ENCODE measurements around the gene PSMB10. TPM values are rescaled to one million over a fixed set of nuclear protein-coding genes. Genes with fewer than 3 reads are reported as not detected.

Gene PSMB10
- total RNA-seq, 1 experiment from 2014 or later: 24.5 TPM

DNA sequence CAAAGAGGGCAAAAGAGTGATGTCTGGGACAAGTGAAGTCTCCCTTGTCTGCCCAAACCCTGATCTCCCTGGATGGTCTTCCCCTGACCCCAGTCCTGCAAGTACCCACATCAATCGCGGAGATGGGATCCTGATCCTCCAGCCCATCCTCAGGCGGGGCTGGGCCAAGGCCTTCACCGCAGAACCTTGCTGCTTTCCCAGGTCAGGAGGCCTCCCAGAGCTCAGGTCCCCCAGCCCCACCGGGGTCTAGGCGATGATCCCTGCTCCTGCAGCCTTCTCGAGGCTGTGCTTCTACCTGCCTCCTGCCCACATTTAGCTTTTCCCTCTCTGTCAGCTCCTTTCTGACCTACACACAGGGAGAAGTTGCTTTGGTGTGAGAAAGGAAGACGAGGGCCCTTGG lies 25.5 kb upstream of the PSMB10 start:
- Histone ChIP-seq H3K4me1 (ENCODE audit: insufficient read depth, low read length) (peaks cover 3% of the 10 kb centered on the region; the same call in 1 of the 2 replicates), H3K23me2 (ENCODE audit: insufficient read length, low read depth, low read length, poor library complexity, severe bottlenecking) (no peaks in the 10 kb centered on the region), H4K91ac (ENCODE audit: insufficient read length, low read depth, low read length) (no peak overlapping the region), H3K56ac (ENCODE audit: insufficient read length, low read depth, low read length) (no peak overlapping the region), H4K5ac (ENCODE audit: insufficient read length, low read depth, low read length) (no peak overlapping the region), H2AFZ (ENCODE audit: low read length) (no peak overlapping the region), H3K9ac (ENCODE audit: extremely low read depth, insufficient read length, low read length) (no peak overlapping the region), H4K8ac (replicated peaks; ENCODE audit: insufficient read length, low read depth, low read length) (no peak overlapping the region), H4K20me1 (ENCODE audit: control insufficient read depth, insufficient read depth, insufficient read length) (peaks cover 3% of the 10 kb centered on the region), H3K79me1 (ENCODE audit: insufficient read depth, low read depth, low read length, poor library complexity, severe bottlenecking) (peaks cover 4% of the 10 kb centered on the region), H3T11ph (ENCODE audit: low read length) (no peak overlapping the region), H2AK5ac (ENCODE audit: insufficient read length, low read length) (no peak overlapping the region), H3K4me2 (ENCODE audit: insufficient read depth, insufficient read length, low read length) (no peak overlapping the region), H3K27me3 (ENCODE audit: insufficient read depth, low read length) (no peaks in the 10 kb centered on the region), H3K9me3 (ENCODE audit: control insufficient read depth, low read depth, low read length) (no peaks in the 10 kb centered on the region), H2BK5ac (ENCODE audit: insufficient read length, low read length) (no peak overlapping the region), H3K4ac (ENCODE audit: low read depth, low read length) (no peak overlapping the region), H3K27ac (ENCODE audit: insufficient read length, low read depth, low read length) (no peak overlapping the region), H3K79me2 (ENCODE audit: insufficient read depth, low read length) (no peaks in the 10 kb centered on the region; the same call in 1 of the 2 replicates), H2BK20ac (ENCODE audit: low read depth, low read length, poor library complexity, severe bottlenecking) (no peak overlapping the region), H2BK15ac (ENCODE audit: low read depth, low read length) (no peak overlapping the region), H3K14ac (ENCODE audit: insufficient read depth, low read length) (no peak overlapping the region), H3K23ac (ENCODE audit: insufficient read length, low read depth, low read length) (no peak overlapping the region), H2BK12ac (ENCODE audit: insufficient read length, low read depth, low read length) (no peak overlapping the region), H2BK120ac (ENCODE audit: low read depth, low read length, poor library complexity, severe bottlenecking) (no peak overlapping the region), H3K18ac (ENCODE audit: insufficient read length, low read depth, low read length) (no peak overlapping the region)
- TF ChIP-seq, protein P1, sequence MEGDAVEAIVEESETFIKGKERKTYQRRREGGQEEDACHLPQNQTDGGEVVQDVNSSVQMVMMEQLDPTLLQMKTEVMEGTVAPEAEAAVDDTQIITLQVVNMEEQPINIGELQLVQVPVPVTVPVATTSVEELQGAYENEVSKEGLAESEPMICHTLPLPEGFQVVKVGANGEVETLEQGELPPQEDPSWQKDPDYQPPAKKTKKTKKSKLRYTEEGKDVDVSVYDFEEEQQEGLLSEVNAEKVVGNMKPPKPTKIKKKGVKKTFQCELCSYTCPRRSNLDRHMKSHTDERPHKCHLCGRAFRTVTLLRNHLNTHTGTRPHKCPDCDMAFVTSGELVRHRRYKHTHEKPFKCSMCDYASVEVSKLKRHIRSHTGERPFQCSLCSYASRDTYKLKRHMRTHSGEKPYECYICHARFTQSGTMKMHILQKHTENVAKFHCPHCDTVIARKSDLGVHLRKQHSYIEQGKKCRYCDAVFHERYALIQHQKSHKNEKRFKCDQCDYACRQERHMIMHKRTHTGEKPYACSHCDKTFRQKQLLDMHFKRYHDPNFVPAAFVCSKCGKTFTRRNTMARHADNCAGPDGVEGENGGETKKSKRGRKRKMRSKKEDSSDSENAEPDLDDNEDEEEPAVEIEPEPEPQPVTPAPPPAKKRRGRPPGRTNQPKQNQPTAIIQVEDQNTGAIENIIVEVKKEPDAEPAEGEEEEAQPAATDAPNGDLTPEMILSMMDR (conservative IDR thresholded peaks at IDR 0.05): no peak
- Mint-ChIP-seq H3K9me3 (no peaks in the 10 kb centered on the region), H3K27ac (0 out of 7 replicates have a peak overlapping the region, but pooled peaks of 1 of the 3 experiments have one; percentile 22), H3K4me1 (peaks cover 23 to 30% of the 10 kb centered on the region in 2 experiments), H3K4me3 (no peak overlapping the region), H3K27me3 (ENCODE audit: low read depth) (no peaks in the 10 kb centered on the region), H3K36me3 (ENCODE audit: insufficient read depth in 1 of 3, low read depth in 3 of 3) (peaks cover 14 to 72% (median 35%) of the 10 kb centered on the region in 3 experiments)
- no peak for DNase-seq
- no CpG with 5 or more reads among the region's 8 CpGs for WGBS (ENCODE audit: extremely low coverage, insufficient read length, low lambda C conversion rate)
